HL-60 (cell line): ENCODE measurements around the gene DNAJC30.

Experiments
- DNase-seq, 2 experiments: peaks; one replicate each; pipeline ENCODE4 v3.0.0-alpha.2; 2010 to 2020; ENCODE audit warnings: low read depth in 1 of 2, low spot score in 1 of 2
- H3K27ac ChIP-seq: fragments of 250-450 bp; sonication (Bioruptor Pico); replicated peaks from 2 replicates; pipeline ENCODE4 v1.5.1; 2020; ENCODE audit warnings: mild to moderate bottlenecking, moderate library complexity
- H3K27me3 ChIP-seq: fragments of 250-450 bp; sonication (Bioruptor Pico); 2 replicates; pipeline ENCODE4 v1.5.1; 2021; ENCODE audit warnings: mild to moderate bottlenecking, moderate library complexity; ENCODE audit not compliant: insufficient read depth, poor library complexity, severe bottlenecking
- H3K4me3 ChIP-seq: replicated peaks from 2 replicates; pipeline ENCODE4 v1.5.1; 2011; ENCODE audit warnings: mild to moderate bottlenecking, control low read depth, low read length; ENCODE audit not compliant: insufficient read depth
- CTCF ChIP-seq: IDR thresholded peaks from one replicate; pipeline ENCODE4 v1.5.1; 2011; ENCODE audit warnings: low read length, control low read depth, inconsistent platforms; ENCODE audit not compliant: insufficient read depth
- GABPA ChIP-seq: IDR thresholded peaks from 2 replicates; pipeline ENCODE4 v1.6.1; 2012; ENCODE audit warnings: low read depth
- POLR2AphosphoS5 ChIP-seq: IDR thresholded peaks from 2 replicates; pipeline ENCODE4 v1.6.1; 2012; ENCODE audit warnings: low read depth
- SPI1 ChIP-seq: IDR thresholded peaks from 2 replicates; pipeline ENCODE4 v1.6.1; 2012; ENCODE audit warnings: low read depth, mild to moderate bottlenecking, borderline replicate concordance
- TF ChIP-seq, protein P1 (sequence below): IDR thresholded peaks from 2 replicates; pipeline ENCODE4 v1.6.1; 2012; ENCODE audit warnings: low read depth; ENCODE audit not compliant: insufficient replicate concordance

DNAJC30 gene

GRCh38 chr7:73700069-73700423 lies 16.8 kb upstream of the DNAJC30 start:
- Histone ChIP-seq H3K27ac (no peak overlapping the region), H3K27me3 (no peaks in the 10 kb centered on the region)
- no peak for TF ChIP-seq GABPA
- TF ChIP-seq POLR2AphosphoS5, result no peak
- TF ChIP-seq, protein P1, sequence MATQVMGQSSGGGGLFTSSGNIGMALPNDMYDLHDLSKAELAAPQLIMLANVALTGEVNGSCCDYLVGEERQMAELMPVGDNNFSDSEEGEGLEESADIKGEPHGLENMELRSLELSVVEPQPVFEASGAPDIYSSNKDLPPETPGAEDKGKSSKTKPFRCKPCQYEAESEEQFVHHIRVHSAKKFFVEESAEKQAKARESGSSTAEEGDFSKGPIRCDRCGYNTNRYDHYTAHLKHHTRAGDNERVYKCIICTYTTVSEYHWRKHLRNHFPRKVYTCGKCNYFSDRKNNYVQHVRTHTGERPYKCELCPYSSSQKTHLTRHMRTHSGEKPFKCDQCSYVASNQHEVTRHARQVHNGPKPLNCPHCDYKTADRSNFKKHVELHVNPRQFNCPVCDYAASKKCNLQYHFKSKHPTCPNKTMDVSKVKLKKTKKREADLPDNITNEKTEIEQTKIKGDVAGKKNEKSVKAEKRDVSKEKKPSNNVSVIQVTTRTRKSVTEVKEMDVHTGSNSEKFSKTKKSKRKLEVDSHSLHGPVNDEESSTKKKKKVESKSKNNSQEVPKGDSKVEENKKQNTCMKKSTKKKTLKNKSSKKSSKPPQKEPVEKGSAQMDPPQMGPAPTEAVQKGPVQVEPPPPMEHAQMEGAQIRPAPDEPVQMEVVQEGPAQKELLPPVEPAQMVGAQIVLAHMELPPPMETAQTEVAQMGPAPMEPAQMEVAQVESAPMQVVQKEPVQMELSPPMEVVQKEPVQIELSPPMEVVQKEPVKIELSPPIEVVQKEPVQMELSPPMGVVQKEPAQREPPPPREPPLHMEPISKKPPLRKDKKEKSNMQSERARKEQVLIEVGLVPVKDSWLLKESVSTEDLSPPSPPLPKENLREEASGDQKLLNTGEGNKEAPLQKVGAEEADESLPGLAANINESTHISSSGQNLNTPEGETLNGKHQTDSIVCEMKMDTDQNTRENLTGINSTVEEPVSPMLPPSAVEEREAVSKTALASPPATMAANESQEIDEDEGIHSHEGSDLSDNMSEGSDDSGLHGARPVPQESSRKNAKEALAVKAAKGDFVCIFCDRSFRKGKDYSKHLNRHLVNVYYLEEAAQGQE, result no peak
- TF ChIP-seq SPI1, result no peak
- no peak for TF ChIP-seq CTCF

GRCh38 chr7:73699370-73700068 lies 16.3 kb upstream of the DNAJC30 start:
- no peak overlapping the region for H3K27ac ChIP-seq
- no peak for DNase-seq
- TF ChIP-seq, protein P1, result no peak
- TF ChIP-seq CTCF, result no peak
- no peak for TF ChIP-seq SPI1
- TF ChIP-seq POLR2AphosphoS5, result no peak
- TF ChIP-seq GABPA, result no peak
- H3K27me3 ChIP-seq, result no peaks in the 10 kb centered on the region
- no peak overlapping the region for H3K4me3 ChIP-seq

More at GRCh38 chr7:73700069-73700423, 16.8 kb upstream of the DNAJC30 start:
- H3K4me3 ChIP-seq, result no peak overlapping the region
- DNase-seq, result no peak

DNA sequence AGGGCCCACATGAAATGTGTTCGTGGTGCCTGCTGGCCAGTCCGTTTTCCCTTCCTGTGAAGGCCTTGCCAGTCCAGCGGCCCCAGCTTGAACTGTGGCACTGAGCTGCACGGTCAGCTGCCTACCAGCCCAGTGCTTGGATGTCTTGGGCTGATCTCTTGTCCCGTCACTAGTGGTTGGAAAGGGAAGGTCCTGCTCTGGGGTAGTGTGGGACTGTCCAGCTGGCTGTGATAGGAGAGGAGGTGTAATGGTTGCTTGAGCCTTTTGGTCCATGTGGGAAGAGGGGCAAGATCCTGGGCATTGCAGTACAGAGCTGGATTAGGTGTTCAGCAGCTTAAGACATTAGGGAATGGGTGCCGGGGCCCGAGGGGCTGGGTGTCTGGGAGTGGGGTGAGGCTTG lies 15.2 kb upstream of the DNAJC30 start:
- DNase-seq, result no peak
- Histone ChIP-seq H3K27ac (no peak overlapping the region), H3K4me3 (no peak overlapping the region), H3K27me3 (no peaks in the 10 kb centered on the region)
- TF ChIP-seq SPI1, result no peak
- TF ChIP-seq GABPA, result no peak
- no peak for TF ChIP-seq POLR2AphosphoS5
- TF ChIP-seq, protein P1, result no peak
- no peak for TF ChIP-seq CTCF
